HG03175 (cell line): ENCODE data around the gene CELF2.
A peak's percentile ranks its signal among the peaks of the same experiment; 100 is the strongest.
"Not testable (repeated sequence)": the region's sequence is repeated elsewhere in the genome, so short reads cannot be mapped to it uniquely, and the experiment has no call there.

Experiments
- ATAC-seq: cut with Tn5 transposase; IDR thresholded peaks from one replicate; pipeline ENCODE4 v1.9.1; 2021; ENCODE audit warnings: mild to moderate bottlenecking, moderate library complexity; ENCODE audit not compliant: unreplicated experiment

The CELF2 gene

DNA sequence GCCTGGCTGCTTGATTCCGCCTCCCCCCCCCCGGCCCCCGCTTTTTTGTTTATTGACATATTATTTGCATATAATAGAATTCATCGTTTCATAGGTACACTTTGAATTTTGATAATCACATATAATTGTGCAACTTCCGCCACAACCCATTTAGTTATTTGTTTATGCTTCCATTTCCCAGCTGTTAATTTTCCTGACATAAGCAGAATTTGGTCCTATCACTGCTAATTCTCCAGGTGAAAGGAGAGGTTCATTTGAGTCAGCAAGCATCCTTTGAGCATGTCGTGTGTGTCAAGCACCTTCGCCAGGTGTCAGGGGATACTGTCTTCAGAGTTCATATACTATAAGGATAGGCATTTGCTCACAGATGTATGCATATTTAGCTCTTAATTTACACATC is 102.2 kb downstream of the CELF2 start:
- ATAC-seq, result no peak

GRCh38 chr10:11120711-11121110 is 103.0 kb downstream of the CELF2 start:
- no peak for ATAC-seq

DNA sequence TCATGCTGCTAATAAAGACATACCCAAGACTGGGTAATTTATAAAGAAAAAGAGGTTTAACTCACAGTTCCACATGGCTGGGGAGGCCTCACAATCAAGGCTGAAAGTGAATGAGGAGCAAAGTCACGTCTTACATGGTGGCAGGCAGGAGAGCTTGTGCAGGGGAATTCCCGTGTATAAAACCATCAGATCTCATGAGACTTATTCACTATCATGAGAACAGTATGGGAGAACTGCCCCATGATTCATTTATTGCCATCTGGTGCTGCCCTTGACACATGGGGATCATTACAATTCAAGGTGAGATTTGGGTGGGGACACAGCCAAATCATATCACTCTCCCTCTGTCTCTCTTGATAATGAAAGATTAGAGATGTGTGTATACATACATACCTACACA is 106.2 kb downstream of the CELF2 start:
- not testable (repeated sequence) for ATAC-seq

DNA sequence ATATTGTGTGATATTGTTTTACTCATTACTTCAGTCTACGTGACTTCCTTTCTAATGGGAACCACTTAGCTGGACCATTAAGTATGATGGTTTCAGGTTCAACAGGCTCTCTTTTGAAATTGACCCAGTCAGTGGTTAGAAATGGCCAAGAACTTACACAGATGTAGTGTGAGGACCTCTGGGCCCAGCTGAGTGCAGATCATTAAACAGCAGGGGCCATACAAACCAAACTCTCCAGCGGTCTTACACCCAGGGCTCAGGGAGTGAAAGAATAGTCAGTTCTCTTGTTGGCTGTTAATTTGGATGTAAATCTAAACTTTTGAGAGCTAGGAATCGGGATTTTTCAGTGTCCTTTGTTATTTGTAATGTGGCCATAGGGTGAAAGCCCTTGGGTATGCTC is 107.3 kb downstream of the CELF2 start:
- ATAC-seq, result no peak

DNA sequence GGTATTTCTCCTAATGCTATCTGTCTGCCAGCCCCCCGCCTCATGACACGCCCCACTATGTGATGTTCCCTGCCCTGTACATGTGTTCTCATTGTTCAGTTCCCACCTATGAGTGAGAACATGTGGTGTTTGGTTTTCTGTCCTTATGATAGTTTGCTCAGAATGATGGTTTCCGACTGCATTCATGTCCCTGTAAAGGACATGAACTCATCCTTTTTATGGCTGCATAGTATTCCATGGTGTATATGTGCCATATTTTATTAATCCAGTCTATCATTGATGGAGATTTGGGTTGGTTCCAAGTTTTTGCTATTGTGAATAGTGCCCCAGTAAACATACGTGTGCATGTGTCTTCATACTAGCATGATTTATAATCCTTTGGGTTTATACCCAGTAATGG is 109.3 kb downstream of the CELF2 start:
- not testable (repeated sequence) for ATAC-seq

GRCh38 chr10:11131112-11131639 is 113.5 kb downstream of the CELF2 start:
- no peak for ATAC-seq

- ATAC-seq, result no peak
Measured at GRCh38 chr10:11134411-11134810, 116.7 kb downstream of the CELF2 start.

- ATAC-seq, result no peak
Measured at GRCh38 chr10:11135709-11136108, 118.0 kb downstream of the CELF2 start.

DNA sequence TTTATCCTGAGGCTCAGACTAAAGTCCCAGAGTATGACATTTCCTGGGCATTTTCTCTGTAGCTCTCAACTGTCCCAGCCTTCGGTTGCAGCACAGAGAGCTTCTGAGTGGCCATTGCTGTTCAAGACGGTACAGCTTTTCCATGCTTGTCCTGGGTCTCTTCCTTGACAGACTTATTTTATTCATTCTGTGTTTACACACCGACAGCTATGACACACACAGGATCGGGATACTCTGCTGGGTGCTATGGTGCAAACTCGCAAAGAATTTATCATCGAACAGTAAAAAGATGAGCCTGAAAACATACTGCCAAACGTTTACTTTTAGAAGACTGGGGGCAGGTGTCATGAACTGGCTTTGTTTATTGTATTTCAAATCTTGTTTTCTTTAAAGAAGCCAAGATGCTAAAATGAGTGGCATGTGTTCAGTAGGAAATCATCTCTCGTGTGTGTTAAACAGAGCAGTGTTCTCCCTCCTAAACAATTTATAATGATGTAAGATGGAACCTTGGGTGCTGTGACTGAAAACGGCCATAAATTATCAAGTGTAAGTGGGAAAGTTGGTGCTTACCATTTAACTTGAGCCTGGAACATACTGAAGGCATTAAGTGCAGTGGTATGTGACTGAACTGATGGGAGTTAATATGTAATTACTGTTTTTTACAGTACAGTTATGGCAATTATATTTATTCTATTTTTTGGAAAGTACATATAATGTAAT is 120.8 kb downstream of the CELF2 start:
- no peak for ATAC-seq

- no peak for ATAC-seq
Measured at GRCh38 chr10:11140963-11141362, 123.3 kb downstream of the CELF2 start.

GRCh38 chr10:11141571-11142091 is 124.0 kb downstream of the CELF2 start:
- ATAC-seq, result no peak

- no peak for ATAC-seq
Measured at GRCh38 chr10:11142777-11143176, 125.1 kb downstream of the CELF2 start.

GRCh38 chr10:11143242-11143641 is 125.6 kb downstream of the CELF2 start:
- no peak for ATAC-seq

DNA sequence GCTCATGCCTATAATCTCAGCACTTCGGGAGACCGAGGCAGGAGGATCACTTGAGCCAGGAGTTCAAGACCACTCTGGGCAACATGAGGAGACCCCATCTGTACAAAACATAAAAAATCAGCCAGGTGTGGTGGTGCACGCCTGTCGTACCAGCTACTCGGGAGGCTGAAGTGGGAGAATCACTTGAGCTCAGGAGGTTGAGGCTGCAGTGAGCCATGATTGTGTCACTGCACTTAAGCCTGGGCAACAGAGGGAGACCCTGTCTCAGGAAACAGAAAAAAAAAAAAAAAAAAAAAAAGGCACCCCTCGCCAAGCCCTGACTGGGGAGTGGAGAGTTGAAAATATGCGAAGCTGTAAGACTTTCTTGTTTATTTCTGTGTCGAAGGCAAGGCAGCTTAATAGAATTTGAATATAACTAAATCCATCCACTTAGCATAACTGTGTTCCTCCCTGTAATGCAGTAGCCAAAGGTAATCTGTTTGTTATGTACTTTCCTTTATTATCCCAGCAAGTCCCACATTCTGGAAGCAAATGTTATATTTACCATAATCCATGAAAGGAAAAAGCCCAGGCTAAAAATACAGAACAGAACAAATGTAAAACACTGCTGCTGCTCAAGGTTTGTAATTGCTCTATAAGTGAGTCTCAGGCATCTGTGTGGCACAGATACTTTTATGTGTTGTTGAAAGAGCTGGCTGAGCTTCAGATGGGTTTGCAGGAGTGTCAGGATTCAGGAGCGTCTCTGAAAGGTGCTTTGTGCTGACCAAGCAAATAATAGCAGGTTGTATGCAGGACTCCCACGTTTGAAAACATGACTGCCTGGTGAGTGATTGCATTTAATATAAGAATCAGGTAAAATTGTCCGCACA is 127.2 kb downstream of the CELF2 start:
- ATAC-seq, result peak; percentile 20

DNA sequence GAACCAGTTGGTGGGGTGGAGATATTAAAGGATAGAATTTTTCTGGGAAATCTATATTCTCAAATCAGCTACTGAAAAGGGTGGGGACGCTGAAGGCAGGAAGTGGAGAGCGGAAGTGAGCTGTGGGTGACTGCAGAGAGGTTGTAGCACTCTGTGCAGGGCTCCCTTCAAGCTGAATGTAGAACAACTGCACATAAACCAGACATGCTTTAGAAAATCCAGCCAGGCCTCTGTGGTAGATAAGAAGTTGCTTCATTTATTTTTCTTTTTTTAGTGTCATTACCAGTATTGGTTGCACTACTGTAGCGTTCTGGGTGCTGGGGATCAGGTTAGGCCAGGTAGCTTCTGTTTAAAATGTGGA is 127.8 kb downstream of the CELF2 start:
- peak; percentile 78 for ATAC-seq

DNA sequence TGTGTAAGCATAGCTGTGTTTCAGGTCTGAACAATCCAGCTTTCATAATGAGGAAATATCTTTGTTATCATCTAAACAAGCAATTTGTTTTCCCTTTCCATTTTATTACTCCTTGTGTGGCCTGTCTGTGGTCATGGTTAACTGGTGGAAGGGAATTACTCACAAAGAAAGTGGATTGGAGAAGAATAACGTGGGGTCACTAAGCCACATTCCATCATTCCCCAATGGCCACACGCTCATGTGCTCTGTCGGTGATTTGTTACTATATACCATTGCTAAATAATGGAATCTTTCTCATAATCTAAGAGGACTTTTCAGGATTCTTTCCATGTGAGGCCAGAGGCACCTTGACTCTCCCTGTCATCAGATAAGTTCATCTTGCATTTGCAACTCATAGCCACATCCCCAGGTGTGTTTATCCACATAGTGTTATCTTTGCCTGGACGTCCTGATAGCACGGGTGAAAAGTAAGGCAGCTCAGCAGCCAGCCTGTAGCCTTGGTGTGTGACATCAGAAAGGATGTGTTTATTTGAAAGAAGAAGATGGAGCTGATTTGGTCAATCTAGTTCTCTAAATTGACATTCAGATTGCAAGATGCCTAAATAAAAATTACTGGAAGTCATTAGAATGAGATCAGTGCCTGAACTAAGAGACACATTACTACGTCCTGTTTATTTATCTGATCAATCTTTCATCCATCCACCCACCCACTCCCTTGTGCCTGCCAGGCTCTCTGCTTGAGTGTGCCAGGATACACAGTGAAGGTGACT is 128.9 kb downstream of the CELF2 start:
- no peak for ATAC-seq

GRCh38 chr10:11147722-11148121 is 130.1 kb downstream of the CELF2 start:
- no peak for ATAC-seq

DNA sequence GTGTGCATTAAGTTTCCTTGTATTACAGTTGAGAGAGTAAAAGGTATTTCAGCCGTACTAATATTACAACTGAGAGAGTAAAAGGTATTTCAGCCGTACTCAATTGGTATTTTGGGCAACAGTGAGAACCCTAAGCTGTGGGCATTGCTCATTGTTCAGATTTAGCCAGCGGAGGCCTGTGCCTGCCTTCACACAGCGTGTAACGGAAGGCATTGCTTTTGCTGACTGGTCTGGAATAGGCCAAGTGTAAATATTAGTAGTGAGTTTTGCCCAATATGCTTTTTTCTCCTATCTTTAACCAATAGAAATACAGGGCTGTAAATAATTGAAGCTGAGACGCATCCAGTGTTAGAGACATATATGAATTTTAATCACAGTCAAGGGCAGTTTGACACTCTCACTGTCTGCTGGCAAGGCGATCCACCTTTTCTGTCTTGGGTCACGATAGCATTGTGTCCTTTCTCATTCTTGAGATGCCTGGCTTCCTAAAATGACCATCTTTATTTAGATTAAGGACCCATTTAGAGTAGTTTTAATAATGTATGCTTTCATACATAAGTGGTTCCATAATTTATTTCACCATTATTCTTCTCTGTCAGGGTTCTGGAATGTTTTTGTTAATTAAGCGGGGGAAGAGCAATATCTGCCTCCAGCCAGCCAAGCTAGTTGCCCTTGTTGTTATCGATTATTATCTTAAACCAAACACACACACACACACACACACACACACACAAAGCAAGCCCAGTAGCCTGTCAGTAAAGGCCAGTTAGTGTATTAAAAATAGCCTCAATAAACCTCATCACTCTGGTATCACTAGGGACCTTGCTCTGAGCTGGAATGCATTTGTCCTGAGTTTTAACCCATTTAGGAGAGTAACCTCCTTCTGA is 130.7 kb downstream of the CELF2 start:
- no peak for ATAC-seq

DNA sequence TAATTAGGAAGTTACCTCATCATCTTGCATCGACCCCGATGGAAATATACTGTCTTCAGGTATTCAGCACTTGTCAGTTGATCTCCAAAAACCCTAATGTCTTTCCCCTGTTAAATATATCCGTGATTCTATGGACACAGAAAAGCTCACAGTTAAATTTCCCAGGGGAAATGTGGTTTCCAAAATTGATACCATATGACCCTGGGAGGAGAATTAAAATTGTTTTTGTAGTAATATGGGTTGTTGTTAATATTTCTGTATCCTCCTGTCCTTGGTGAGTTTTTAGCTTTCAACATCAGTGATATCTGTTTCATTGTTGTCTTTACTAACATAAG is 132.1 kb downstream of the CELF2 start:
- ATAC-seq, result no peak

- ATAC-seq, result no peak
Measured at GRCh38 chr10:11150231-11150731, 132.6 kb downstream of the CELF2 start.
